M059J (cell line): ENCODE data around the gene PHB1. TPM values are rescaled to one million over a fixed set of nuclear protein-coding genes. Genes with fewer than 3 reads are reported as not detected.
A peak's percentile ranks its signal among the peaks of the same experiment; 100 is the strongest.
"Not testable (repeated sequence)": the region's sequence is repeated elsewhere in the genome, so short reads cannot be mapped to it uniquely, and the experiment has no call there.

Source experiments
- DNase-seq: peaks from one replicate; pipeline ENCODE4 v3.0.0-alpha.2; 2012; ENCODE audit warnings: low read depth
- total RNA-seq: library from RNA; depleted of rRNA; stranded (reverse); fragments of >200 nt; shearing (Covaris generic); gene quantifications from 2 replicates; pipeline ENCODE4 v1.2.3, GENCODE V29; 2014

PHB1 gene
- total RNA-seq, 1 experiment from 2014 or later, result 155 TPM

DNA sequence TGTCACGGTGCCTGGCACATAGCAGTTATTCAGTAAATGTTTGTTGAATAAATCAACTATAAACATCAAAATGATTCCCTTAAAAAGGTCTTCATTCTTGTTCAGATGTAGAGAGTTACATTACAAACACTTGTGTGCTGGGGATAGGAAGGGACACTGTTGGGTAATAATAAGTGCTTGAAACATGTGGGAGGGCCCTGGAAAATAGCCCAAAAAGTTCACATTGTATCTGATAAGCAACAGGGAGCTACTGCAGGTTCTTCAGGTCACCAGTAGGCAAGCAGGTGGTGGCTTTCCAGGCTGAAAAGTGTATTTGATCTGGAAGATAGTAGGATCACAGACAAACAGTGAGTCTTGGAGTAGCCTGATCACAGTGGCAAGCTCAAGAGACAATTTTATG is 33.6 kb downstream of the PHB1 start:
- DNase-seq, result no peak

DNA sequence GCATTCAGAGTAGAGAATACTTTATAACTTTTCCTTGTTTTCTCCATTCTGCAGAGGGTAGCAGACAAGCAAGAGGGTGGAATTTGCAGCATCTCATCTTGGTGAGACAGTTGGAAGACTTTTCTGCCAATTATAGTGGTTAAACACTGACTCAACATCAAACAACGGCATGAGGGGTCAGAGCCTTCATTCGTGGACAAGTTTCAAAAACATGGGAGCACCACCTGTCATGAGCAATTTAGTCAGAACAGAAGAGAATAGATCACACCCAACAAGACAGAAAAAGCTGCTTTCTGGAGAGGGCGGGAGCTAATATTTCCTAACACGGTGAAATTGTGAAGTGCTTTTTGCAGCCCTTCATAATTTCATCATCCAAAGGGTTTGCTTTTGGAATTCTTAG is 34.8 kb downstream of the PHB1 start:
- no peak for DNase-seq

DNA sequence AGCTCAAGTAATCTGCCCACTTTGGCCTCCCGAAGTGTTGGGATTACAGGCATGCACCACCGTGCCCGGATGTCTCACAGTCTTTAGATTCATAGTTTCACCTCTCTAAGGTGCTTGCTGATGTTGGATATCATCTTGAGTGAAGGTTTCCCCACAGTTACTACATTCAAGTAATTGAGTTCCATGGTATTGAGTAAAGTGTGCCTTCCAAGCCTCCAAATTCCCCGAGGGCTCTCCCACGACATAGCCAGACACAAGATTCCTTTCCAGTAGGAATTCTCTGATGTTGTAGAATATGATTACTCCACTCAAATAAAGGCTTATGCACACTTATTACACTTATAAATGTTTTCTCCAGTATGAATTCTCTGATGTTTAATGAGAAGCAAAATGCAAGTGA is 36.4 kb downstream of the PHB1 start:
- no peak for DNase-seq

DNA sequence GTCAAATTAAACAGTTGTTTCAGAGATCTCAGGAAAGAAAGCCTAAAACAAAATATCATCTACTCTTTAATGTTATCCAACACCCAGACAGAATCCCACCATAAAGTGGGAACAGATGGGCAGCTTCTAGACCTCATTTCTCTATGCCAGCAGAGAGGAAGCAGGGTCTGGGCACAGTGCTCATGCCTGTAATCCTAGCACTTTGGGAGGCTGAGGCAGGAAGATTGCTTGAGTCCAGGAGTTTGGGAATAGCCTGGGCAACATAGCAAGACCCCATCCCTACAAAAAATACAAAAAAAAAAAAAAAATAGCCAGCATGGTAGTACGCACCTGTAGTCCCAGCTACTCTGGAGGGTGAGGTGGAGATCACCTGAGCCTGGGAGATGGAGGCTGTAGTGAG is 39.1 kb downstream of the PHB1 start:
- DNase-seq, result no peak

DNA sequence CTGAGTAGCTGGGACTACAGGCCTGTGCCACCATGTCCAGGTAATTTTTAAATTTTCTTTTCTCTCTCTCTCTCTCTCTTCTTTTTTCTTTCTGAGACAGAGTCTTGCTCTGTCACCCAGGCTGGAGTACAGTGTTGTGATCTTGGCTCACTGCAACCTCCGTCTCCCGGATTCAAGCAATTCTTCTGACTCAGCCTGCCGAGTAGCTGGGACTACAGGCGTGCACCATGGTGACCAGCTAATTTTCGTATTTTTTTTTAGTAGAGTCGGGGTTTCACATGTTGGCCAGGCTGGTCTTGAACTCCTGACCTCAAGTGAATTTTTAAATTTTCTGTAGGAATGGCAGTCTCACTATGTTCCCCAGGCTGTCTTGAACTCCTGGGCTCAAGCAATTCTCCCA is 41.6 kb downstream of the PHB1 start:
- DNase-seq, result no peak

GRCh38 chr17:49372425-49372824 is 42.3 kb downstream of the PHB1 start:
- DNase-seq, result no peak

DNA sequence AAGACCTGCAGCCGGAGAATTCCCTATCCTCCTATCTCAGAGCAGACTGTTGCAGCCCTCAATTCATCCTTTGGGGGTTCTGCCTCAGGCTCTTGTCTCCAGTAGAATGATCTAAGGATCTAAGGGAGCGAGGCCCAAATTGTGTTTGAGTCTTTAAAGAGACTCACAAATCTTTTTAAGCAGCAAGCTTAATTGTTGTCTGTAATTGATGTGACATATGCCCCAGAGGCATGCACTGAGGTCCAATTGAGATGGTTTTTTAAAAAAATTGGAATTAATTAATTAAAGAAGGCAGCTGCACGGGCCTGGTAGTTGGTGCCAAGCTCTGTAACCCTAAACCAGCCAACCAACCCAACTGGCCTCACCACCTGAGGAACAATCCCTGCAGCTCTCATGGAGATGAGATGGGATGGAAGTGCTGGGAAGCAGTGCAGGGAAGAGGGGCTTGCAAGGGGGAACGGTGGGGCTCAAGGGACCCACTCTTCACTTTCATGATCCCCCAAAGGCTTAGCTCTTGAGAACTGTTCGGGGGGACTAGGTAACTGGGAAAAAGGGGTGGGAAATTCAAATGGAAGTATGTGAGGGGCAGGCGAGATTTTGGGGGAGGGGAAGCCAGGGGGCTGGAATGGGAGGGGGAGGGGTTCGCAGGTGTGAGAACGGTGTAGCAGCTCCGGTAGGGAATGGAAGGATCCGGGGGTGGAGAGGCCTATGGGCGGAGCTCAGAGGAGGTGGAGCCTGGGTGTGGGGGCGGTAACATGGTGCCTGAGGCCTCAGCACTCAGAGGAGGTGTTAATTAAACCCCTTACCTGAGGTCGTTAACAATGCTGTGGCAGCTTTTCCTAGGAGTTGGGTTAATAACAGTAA is 43.5 kb downstream of the PHB1 start:
- no peak for DNase-seq

DNA sequence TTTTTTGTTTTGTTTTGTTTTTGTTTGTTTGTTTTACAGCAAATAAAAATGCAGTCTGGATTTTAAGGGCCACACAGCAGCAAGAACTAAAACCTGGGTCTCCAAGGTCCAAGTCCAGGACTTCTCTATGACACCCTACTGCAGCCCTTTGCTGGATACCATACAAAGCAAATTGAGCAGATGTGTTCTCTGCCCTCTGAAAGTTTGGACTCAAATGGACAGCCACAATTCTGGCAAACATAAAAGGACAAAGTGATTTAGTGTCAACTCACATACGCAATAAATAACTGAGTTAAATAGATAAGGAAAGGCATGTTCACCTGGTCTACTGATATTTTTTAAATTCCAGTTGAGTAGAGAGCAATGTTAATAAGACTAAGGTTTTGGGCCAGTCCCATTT is 44.9 kb downstream of the PHB1 start:
- DNase-seq, result no peak

GRCh38 chr17:49369089-49369488 is 45.6 kb downstream of the PHB1 start:
- DNase-seq, result no peak

DNA sequence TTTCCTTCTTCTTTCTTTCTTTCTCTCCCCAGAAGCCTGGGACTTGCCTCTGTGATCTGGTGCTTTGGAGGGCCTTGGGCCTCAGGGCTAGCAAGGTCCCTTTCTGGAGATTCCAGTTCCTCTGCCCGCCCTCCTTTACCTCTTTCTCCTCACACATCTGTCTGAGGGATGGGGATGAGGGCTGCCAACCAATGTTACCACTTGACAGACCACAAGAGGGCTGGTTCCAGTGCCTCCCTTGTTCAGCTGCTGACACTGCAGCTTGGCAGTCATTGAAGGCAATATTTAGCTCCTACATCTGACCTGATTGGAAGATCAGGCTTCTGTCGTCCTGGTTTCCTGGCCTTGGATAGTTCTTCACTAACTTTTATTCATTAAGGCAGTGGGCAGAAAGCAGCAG is 49.0 kb downstream of the PHB1 start:
- DNase-seq, result peak; percentile 42

DNA sequence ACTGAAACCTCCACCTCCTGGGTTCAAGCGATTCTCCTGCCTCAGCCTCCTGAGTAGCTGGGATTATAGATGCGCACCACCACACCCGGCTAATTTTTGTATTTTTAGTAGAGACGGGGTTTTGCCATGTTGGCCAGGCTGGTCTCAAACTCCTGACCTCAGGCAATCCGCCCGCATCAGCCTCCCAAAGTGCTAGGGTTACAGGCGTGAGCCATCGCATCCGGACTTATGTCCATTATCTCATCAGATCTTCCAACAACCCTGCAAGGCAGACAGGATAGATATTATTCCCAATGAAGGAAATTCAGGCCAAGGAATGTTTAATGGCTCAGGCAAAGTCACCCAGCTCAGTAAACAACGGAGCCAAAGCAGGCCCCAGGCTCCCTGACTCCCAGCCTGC is 49.6 kb downstream of the PHB1 start:
- DNase-seq, result not testable (repeated sequence)

- DNase-seq, result no peak
Measured at GRCh38 chr17:49364119-49364518, 50.6 kb downstream of the PHB1 start.

GRCh38 chr17:49363251-49363650 is 51.4 kb downstream of the PHB1 start:
- no peak for DNase-seq

- no peak for DNase-seq
Measured at GRCh38 chr17:49362723-49363117, 52.0 kb downstream of the PHB1 start.

DNA sequence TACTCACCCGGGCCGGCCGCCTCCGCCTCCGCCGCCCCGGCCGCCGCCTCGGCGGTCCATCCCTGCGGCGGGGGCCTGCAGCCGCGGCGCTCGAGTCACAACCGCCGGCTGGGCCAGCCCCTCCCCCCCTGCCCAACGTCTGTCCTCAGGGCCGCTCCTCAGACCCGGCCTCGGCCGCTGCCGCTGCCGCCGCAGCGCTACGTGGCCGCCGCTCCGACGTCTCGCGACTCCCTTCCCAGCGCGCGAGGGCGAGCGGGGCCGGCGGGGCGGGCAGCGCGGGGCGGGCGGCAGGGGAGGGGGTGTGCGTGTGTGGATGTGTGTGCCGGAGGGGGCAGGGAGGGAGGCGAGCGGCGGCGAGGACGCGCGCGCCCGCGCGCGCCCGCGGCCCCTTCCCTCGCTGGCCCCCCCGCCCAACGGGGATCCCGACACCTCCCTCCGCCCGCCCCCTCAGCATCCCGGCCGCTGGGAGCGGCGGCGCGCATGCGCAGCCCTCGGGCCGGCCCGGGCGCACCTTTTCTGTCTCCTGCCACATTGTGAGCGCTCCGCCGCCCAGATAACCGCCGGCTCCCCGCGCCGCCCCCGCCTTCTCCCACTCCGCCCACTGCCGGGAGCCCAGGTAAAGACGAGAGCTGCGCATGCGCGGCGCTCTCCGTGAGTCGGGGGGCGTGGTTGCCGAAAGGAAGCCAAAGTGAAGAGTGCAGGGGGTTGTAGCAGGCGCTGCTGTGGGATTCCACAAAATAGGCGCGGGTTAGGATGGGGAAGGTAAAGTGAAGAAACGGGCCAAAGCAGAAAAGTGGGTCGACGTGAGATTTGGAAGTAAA is 52.6 kb downstream of the PHB1 start, which contains the start of gene ZNF652:
ZNF652 (minus strand) TSS at position 349 of the 821 bp plus-strand sequence. CDS start 44,525 bp downstream, outside the sequence.
- DNase-seq, result peak; percentile 91

DNA sequence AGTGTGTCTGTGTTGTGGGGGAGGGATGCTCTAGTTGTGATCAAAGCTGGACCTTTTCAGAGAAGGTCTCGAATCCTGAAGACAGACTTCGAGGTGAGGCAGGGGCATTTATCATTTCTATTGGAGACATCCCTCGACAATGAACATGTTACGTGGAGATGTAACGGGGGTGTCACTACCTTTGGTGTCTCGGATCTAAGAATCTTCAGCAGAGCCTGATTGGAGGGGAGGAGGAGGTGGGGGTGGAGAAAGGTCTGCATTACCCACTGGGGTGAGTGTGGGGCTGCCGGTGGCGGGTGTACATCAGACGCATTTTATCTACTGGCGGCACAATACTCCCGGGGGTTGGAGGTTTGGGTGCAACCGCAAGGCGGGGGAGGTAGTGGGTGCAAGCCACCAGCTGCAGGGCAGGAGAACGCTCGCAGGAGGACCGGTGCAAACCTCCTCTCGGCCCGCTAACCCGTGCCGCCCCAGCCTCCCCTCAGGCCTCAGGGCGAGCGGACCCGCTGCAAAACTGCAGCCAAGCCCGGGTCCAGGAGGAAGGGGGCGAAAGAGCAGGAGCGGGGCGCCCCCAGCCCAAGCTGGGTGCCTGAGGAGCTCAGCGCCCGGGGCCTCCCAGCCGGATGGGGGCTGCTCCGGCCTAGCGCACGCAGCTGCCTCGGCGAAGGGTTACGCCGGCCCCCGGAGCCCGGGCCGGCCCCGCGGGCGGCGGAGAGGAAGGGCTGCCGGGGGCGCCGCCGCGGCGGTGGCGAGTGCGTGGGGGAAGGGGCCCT is 53.4 kb downstream of the PHB1 start:
- peak; percentile 65 for DNase-seq

- DNase-seq, result no peak
Measured at GRCh38 chr17:49360796-49361128, 53.9 kb downstream of the PHB1 start.

- peak; percentile 24 for DNase-seq
Measured at GRCh38 chr17:49359990-49360795, 54.5 kb downstream of the PHB1 start.

GRCh38 chr17:49358641-49359247 is 55.9 kb downstream of the PHB1 start:
- no peak for DNase-seq

DNA sequence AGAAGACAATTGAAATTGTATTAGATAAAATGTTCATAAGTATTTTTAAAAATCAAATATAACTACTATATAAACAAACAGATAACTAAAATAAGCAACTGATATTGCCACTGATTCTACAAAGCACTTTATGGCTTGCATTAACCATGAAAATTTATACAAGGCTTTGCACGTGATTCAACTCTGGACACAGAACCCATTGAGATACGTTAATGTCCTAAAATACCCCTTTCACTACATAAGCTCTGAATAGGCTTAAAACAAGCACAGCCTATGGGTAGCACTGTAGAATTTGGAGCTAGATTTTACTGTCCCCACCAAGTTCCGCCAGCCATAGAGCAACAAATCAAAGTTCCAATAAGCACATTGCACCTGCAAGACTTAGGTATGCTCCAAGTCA is 57.2 kb downstream of the PHB1 start:
- no peak for DNase-seq

DNA sequence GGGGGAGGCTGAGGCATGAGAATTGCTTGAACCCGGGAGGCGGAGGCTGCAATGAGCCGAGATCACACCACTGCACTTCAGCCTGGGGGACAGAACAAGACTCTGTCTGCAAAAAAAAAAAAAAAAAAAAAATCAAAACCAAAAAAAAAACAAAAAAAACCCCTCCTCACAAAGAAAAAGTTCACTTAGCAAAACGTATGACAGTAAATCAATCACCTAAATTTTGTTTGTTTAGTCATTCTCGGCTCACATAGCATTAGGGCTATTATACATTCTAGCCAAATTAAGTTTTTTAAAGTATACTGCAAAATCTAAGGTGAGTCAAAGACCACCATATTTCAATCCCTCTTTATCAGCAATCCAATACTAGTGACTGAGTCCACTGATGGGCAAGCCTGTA is 58.4 kb downstream of the PHB1 start:
- DNase-seq, result no peak
